GM04504 (cell line): ENCODE measurements around the gene C1QTNF6.

Experiments used
- DNase-seq: peaks from one replicate; pipeline ENCODE4 v3.0.0-alpha.2; 2012; ENCODE audit warnings: low read depth

C1QTNF6 gene

DNA sequence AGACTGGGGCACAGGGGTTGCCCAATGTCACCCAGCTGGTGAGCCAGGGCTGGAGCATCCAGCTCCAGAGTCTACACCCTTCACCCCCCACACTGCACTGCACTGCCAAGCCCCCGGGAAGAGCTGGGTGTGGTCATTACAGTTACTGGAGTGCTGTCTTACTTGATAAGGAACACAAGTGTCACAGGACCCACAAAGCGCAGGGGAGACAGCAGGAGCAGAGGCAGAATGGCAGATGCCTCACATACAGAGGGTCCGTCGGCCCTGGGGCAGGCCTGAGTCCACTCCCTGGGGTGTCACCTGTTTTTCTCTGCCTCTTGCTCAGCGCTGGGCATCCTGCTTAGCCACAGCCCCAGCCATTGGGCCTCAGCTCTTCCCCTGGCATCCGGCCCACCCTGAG, 46.1 kb downstream of the C1QTNF6 start:
- no peak for DNase-seq

GRCh38 chr22:37141476-37141875, 46.6 kb downstream of the C1QTNF6 start:
- no peak for DNase-seq

- DNase-seq: no peak
Observed at GRCh38 chr22:37140686-37141323, 47.2 kb downstream of the C1QTNF6 start.

- DNase-seq: no peak
Observed at GRCh38 chr22:37139762-37140161, 48.3 kb downstream of the C1QTNF6 start.

DNA sequence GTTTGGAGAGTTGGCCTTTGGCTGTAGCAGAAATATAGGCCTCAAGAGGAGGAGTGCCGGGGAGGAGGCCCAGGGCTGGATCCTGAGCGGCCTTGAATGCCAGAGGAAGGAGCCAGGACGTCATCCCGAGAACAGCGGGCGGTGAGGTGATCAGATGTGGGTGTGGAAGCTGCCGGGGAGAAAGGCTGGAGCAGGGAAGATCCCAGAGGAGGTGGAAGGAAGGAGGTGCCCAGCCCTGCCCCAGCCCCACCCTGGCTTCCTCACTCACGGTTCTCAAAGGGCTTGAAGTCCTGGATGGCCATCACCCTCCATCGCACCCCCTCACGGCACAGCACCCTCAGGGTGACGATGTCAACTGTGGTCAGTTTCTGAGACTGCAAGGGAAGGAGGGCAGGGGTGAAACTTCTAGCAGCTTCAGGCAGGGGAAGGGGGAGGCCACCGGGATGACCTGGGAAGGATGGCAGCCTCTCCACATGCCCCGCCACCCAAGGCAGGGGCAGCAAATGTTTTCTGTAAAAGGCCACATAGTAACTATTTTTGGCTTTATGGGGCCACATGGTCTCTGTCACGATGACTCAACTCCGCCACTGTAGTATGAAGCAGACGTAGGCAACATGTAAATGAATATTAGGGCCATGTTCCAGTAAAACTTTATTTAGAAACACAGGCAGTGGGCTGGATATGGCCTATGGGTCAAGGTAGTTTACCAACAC, 49.0 kb downstream of the C1QTNF6 start:
- no peak for DNase-seq

DNA sequence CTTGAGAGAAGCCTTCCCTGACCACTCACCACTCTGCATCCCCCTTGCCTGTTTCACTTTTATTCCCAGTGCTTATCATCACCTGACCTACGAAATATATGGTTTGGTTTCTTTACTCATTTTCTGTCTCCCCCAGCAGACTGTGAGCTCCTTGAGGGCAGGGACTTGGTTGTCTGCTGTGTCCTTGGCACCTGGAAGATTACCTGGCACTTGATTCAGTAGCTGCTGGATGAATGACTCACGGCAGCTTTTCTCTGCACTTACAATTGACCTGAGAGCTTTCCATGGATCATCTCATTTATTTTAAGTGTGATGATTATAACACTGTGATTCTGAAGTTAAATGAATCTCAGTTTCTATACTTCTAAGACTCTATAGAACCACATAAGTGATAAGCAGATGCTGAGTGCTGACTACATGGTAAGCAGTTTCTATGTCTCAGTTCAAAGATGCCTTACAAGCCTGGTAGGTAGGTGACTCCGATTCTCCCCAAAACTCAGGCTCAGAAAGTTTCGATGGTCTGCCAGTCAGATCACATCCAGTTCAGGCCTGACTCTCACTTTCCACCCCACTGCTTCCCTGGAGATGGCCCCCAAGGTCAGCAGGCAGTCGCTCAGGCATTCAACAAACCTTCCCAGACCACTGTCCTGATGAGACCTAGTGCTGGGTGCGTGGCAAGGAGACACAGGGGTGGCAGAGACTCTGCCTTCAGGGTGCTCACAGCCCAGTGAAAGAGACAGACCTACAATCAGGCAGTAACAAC, 50.0 kb downstream of the C1QTNF6 start:
- no peak for DNase-seq

DNA sequence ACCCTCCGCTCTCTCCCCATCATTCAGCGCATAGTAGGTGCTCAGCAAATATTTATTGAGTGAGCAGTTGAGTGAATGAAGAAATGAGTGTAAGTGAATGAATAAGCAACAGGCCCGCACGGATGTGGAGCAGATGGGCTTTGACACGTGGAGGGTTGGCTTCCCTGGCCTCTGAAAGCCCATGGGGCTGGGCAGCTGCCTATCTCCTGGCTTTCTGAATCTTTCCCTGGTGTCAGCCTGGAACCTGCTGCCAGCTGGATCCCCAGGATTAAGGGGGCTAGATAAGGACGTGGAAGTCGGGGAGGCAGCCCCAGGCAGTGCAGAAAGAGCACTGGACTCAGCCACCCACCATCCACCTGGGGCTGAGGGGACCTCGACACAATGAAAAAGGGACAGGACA, 50.9 kb downstream of the C1QTNF6 start:
- no peak for DNase-seq

DNA sequence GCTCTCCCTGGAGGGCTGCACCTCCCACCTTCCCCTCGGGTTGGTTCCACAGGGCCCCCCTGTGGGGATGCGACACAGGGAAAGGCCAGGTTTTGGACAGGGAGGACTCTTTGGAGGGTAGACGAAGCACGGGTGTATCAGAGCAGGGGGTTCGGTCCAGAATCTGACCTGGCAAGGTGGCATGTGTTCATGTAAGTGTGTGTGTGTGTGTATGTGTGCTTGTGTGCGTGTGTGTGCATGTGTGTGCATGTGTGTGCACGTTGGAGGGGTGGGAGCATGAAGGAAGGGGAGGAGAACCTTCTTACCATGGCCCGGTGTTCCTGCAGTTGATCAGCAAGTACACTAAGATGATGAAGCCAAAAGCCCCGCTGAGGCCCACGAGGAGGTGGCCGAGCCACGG, 53.0 kb downstream of the C1QTNF6 start:
- DNase-seq: no peak

GRCh38 chr22:37133304-37134018, 54.6 kb downstream of the C1QTNF6 start:
- DNase-seq: no peak

GRCh38 chr22:37132773-37133172, 55.3 kb downstream of the C1QTNF6 start:
- no peak for DNase-seq
